Prostate gland (tissue), 2 donors: Measurements from ENCODE around the gene ENAH. TPM values are rescaled to one million over a fixed set of nuclear protein-coding genes. Genes with fewer than 3 reads are reported as not detected.

ENCODE experiments used
- DNase-seq: peaks from one replicate; pipeline ENCODE4 v3.0.0-alpha.2; 2019; ENCODE audit warnings: low spot score
- H3K27ac ChIP-seq, 2 donors: fragments of 200-600 bp; sonication (generic); 2 replicates each; pipeline ENCODE4 v1.5.1; 2017 to 2019
- H3K27me3 ChIP-seq: fragments of 200-600 bp; sonication (generic); replicated peaks from 2 replicates; pipeline ENCODE4 v1.5.1; 2019; ENCODE audit not compliant: insufficient read depth
- H3K36me3 ChIP-seq, 2 donors: fragments of 200-600 bp; sonication (generic); 1 replicate in 1 of 2; 2 replicates in 1 of 2; pipeline versions ENCODE4 v1.5.1 to v1.8.1; 2017 to 2019
- H3K4me1 ChIP-seq: fragments of 200-600 bp; sonication (generic); replicated peaks from 2 replicates; pipeline ENCODE4 v1.5.1; 2019
- H3K4me3 ChIP-seq, 2 donors: fragments of 200-600 bp; sonication (generic); 2 replicates each; pipeline ENCODE4 v1.5.1; 2017 to 2019
- H3K9me3 ChIP-seq: fragments of 200-600 bp; sonication (generic); 2 replicates; pipeline ENCODE4 v1.5.1; 2017
- POLR2A ChIP-seq: fragments of 450-650 bp; IDR thresholded peaks from one replicate; pipeline ENCODE4 v1.6.1; 2016; ENCODE audit warnings: antibody characterized with exemption, mild to moderate bottlenecking
- POLR2AphosphoS5 ChIP-seq: sonication (generic); formaldehyde crosslinking; IDR thresholded peaks from one replicate; pipeline ENCODE4 v1.6.1; 2017; ENCODE audit warnings: antibody characterized with exemption
- WGBS: methylation state at CpG from one replicate; pipeline ENCODE4 v1.1.5; 2018; 5-methylcytosine and 5-hydroxymethylcytosine counted together
- intact Hi-C: fragments of 100-400 bp; cut with DNase I; formaldehyde crosslinking; loops from one replicate; pipeline ENCODE4 v1.14.2; 2022
- total RNA-seq, 2 donors: library from RNA; depleted of rRNA; stranded (reverse); fragments of >200 nt; gene quantifications; one replicate each; pipeline ENCODE4 v1.1.0, GENCODE V29; 2016
- TF ChIP-seq, protein P1 (sequence below), 4 experiments: fragments of 200-600 bp in 2 of 4; fragments of 450-650 bp in 2 of 4; sonication (generic) in 2 of 4; IDR thresholded peaks; 1 replicate in 3 of 4; 2 replicates in 1 of 4; pipeline ENCODE4 v1.5.1; 2016 to 2019; ENCODE audit warnings: antibody characterized with exemption in 4 of 4, mild to moderate bottlenecking in 2 of 4, moderate library complexity in 2 of 4

Gene ENAH
- total RNA-seq, 2 donors from 2014 or later, result 36.4 to 93.6 TPM

DNA sequence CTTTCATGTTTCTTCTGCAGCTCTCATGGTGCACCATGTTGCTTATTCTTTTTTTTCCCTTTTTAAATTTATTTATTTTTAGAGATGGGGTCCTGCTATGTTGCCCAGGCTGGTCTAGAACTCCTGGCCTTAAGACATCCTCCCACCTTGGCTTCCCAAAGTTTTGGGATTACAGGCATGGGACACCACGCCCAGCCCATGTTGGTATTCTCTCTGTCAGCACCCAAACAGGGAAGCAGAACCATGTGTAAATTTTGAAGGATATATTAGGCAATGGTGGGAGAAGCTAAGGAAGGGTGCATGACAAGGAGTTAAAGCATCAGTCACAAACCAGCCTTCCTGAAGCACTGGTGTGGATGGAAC, 39.6 kb upstream of the ENAH start:
- Histone ChIP-seq H3K27ac (no peak overlapping the region), H3K9me3 (no peaks in the 10 kb centered on the region), H3K4me1 (no peaks in the 10 kb centered on the region), H3K4me3 (no peak overlapping the region), H3K27me3 (no peaks in the 10 kb centered on the region), H3K36me3 (no peaks in the 10 kb centered on the region)
- TF ChIP-seq, protein P1, sequence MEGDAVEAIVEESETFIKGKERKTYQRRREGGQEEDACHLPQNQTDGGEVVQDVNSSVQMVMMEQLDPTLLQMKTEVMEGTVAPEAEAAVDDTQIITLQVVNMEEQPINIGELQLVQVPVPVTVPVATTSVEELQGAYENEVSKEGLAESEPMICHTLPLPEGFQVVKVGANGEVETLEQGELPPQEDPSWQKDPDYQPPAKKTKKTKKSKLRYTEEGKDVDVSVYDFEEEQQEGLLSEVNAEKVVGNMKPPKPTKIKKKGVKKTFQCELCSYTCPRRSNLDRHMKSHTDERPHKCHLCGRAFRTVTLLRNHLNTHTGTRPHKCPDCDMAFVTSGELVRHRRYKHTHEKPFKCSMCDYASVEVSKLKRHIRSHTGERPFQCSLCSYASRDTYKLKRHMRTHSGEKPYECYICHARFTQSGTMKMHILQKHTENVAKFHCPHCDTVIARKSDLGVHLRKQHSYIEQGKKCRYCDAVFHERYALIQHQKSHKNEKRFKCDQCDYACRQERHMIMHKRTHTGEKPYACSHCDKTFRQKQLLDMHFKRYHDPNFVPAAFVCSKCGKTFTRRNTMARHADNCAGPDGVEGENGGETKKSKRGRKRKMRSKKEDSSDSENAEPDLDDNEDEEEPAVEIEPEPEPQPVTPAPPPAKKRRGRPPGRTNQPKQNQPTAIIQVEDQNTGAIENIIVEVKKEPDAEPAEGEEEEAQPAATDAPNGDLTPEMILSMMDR (IDR thresholded peaks at IDR 0.05), result no peak
- TF ChIP-seq POLR2A (no peak), POLR2AphosphoS5 (no peak)
- WGBS, result 100% methylated on average over 1 of the region's 1 CpG
- DNase-seq, result no peak
- intact Hi-C loops, result no loop called here

DNA sequence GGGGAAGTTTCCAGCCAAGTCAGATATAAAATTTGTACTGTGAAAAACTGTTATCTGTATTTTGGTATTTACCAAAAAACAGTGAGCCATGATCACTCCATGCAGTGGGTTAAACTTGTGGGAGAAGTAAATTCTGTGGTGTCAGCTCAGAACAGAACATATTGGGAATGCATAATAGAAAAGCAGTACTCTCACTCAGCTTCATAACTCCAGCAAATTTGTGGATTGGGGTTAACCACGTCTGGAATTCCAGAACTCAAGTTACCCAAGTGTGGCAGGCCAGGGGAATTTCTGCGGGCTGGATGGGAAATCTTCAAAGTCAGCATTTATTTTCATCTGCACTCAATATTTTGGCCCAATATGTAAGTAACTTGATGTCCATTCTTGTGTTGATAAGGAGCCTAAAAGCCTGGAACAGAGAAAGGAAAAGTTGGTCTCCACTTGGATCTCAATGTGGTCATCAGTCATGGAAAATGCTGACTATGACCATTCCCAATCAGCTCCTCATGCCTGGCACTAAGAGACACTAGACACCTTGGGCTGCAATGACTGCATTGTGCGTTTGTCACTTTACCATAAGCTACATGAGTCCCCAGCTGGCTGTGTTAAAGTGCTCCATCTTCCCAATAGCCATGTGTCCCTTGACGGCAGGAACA, 39.1 kb upstream of the ENAH start:
- Histone ChIP-seq H3K4me3 (no peak overlapping the region), H3K4me1 (no peaks in the 10 kb centered on the region), H3K36me3 (no peaks in the 10 kb centered on the region), H3K27me3 (no peaks in the 10 kb centered on the region), H3K27ac (no peak overlapping the region), H3K9me3 (no peaks in the 10 kb centered on the region)
- 83% methylated on average over 4 of the region's 4 CpGs for WGBS
- DNase-seq, result no peak
- TF ChIP-seq POLR2A, result no peak
- TF ChIP-seq POLR2AphosphoS5, result no peak
- intact Hi-C loops, result no loop called here

DNA sequence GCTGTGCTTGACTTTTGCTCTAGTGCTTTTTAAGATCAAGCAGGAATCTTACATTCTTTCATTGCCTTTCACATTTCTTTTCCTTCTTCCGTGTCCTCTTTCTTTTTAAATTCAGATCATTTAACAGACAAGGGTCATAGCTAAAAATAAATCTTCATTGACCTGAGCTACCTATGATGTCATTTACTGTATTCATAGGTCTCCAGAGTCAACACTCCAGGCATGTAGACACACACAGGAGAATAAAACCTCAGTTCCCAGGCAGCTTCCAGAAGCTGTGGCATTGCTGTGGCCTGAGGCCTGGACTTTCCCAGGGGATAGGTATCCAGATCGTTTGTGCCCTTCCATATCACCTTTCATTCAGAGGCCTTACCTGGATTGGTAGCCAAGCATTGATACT, 38.5 kb upstream of the ENAH start:
- no peak for DNase-seq
- no peak overlapping the region for H3K4me3 ChIP-seq
- intact Hi-C loops, result no loop called here
- peak; percentile 20 for TF ChIP-seq POLR2AphosphoS5
- no peak for TF ChIP-seq POLR2A
- TF ChIP-seq, protein P1 (IDR thresholded peaks at IDR 0.05), result no peak
- WGBS, result 30% methylated on average over 2 of the region's 2 CpGs
- no peaks in the 10 kb centered on the region for H3K27me3 ChIP-seq
- H3K27ac ChIP-seq, result no peak overlapping the region
- H3K36me3 ChIP-seq, result no peaks in the 10 kb centered on the region
- no peaks in the 10 kb centered on the region for H3K4me1 ChIP-seq
- no peaks in the 10 kb centered on the region for H3K9me3 ChIP-seq

DNA sequence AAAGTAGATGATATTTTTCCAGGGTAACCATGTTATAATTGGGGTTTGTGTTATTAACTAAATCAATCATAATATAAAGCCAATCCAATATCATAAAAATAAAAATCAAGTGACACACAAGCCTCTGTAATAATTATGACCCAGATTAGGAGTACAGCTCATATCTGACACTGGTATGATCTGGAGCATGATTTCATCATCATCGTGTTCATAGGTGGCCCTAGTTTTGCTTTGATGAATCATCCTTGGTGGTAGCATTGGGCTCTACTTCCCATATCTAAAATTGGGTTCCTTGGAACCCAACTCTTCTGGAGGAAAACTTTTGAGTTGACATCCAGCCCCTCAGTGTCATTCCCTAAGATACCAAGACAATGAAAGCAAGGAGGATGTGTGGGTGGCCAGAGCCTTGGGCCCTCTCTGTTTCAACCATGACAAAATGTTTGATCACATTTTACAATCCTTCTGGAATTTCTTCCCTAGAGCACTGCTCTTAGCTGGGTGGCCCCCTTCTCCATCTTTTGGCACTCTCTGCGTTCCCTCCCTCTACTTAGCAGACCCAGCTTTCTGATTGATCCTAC, 37.0 kb upstream of the ENAH start:
- no peak for DNase-seq
- intact Hi-C loops, result no loop called here
- H3K9me3 ChIP-seq, result no peaks in the 10 kb centered on the region
- H3K4me1 ChIP-seq, result no peaks in the 10 kb centered on the region
- TF ChIP-seq, protein P1 (IDR thresholded peaks at IDR 0.05), result no peak
- H3K36me3 ChIP-seq, result no peaks in the 10 kb centered on the region
- H3K27me3 ChIP-seq, result no peaks in the 10 kb centered on the region
- 94% methylated on average over 2 of the region's 2 CpGs for WGBS
- no peak overlapping the region for H3K4me3 ChIP-seq
- H3K27ac ChIP-seq, result no peak overlapping the region

DNA sequence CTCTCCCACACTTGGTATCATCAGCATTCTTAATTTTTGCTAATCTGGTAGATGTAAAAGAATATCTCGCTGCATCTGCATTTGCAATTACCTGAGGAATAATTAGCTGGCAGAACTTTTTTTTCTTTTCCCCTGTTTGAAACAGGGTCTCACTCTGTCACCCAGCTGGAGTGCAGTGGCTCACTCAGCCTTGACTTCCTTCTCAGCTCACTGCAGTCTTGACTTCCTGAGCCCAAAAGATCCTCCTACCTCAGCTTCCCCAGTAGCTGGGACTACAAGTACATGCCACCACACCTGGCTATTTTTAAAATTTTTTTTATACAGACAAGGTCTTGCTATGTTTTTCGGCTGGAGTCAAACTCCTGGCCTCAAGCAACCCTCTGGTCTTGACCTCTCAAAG, 35.4 kb upstream of the ENAH start:
- Histone ChIP-seq H3K27ac (no peak overlapping the region), H3K27me3 (no peaks in the 10 kb centered on the region), H3K9me3 (no peaks in the 10 kb centered on the region), H3K4me3 (no peak overlapping the region), H3K4me1 (no peaks in the 10 kb centered on the region), H3K36me3 (no peaks in the 10 kb centered on the region)
- TF ChIP-seq POLR2AphosphoS5 (no peak), POLR2A (no peak)
- TF ChIP-seq, protein P1 (IDR thresholded peaks at IDR 0.05), result no peak
- intact Hi-C loops, result no loop called here
- no peak for DNase-seq
- WGBS, result 98% methylated on average over 2 of the region's 2 CpGs
